Measurements from ENCODE around the gene UNC93B1.

DNA sequence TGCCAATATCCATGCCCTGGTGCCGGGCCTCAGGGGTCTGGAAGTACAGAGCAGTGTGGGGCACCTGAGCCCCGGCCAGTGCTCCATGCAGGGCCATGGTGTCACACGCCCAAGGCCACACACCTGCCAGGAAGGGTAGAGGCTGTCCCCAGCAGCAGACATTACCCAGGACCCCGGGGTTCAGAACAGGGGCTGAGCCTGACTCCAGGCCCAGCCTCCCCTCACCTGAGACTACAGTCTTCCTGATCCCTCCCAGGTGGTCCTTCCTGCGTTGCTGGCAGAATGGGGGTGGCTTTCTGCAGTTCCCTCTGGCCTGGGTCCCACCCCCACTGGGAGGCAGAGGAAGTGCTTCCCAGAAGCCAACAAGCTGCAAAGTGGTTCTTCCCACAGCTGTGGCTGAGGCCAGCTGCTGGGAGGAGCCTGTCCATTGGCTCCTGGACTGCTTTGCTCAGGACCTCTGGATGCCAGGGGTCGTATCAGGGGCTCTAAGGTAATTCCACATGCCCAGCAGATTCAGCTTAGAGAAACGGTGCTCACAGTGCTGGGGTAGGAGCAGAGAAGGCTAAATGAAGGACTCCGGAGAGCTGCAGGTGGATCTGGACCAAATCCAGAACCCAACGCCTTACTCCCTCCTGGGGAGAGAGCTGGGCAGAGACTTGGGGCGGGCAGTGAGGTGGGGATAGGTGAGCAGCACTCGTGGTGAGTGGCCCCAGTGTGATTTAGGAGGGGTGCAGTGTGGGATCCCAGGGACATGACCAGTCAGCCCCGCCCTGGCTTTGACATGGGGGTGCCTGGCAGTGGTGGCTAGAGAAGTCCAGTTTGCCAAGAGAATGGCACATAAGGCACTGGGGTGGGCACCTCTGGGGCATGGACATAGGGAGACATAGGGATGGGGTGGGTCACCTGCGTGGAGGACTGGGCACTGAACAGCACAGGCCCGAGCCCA lies 47.6 kb upstream of the UNC93B1 start:
- TF ChIP-seq CTCF (conservative IDR thresholded peaks at IDR 0.05 in 1 of 2, IDR thresholded peaks at IDR 0.05 in 1 of 2; ENCODE audit: low read depth in 1 of 2, low read length in 2 of 2) (no peak), EZH2 (IDR thresholded peaks at IDR 0.05; ENCODE audit: low read length, missing control alignments) (no peak)

Data from fibroblast of lung (primary cell).